Endodermal cell (in vitro differentiated cells): ENCODE measurements around the gene LGALS14. TPM values are rescaled to one million over a fixed set of nuclear protein-coding genes. Genes with fewer than 3 reads are reported as not detected.
"Not testable (repeated sequence)": the region's sequence is repeated elsewhere in the genome, so short reads cannot be mapped to it uniquely, and the experiment has no call there.

Source experiments
- DNase-seq: peaks from one replicate; pipeline ENCODE4 v3.0.0-alpha.2; 2017
- H3K27ac ChIP-seq: 2 replicates; pipeline ENCODE4 v1.5.1; 2013; ENCODE audit warnings: mild to moderate bottlenecking, low read depth, low read length, moderate library complexity
- H3K27me3 ChIP-seq: 2 replicates; pipeline ENCODE4 v1.6.1; 2013; ENCODE audit warnings: mild to moderate bottlenecking, low read length, moderate library complexity; ENCODE audit not compliant: insufficient read depth, control insufficient read depth, poor library complexity, severe bottlenecking
- H3K36me3 ChIP-seq: 2 replicates; pipeline ENCODE4 v1.7.0; 2013; ENCODE audit warnings: mild to moderate bottlenecking, low read length, moderate library complexity; ENCODE audit not compliant: control insufficient read depth, insufficient read depth
- H3K4me1 ChIP-seq: one replicate; pipeline ENCODE4 v1.7.0; 2013; ENCODE audit warnings: low read length; ENCODE audit not compliant: control insufficient read depth, insufficient read depth
- H3K4me3 ChIP-seq: 2 replicates; pipeline ENCODE4 v1.5.1; 2013; ENCODE audit warnings: mild to moderate bottlenecking, low read length, moderate library complexity
- H3K9ac ChIP-seq: 2 replicates; pipeline ENCODE4 v1.6.1; 2013; ENCODE audit warnings: mild to moderate bottlenecking, low read length, moderate library complexity; ENCODE audit not compliant: poor library complexity, severe bottlenecking; ENCODE audit errors: extremely low read depth
- H3K9me3 ChIP-seq: 2 replicates; pipeline ENCODE4 v1.6.1; 2013; ENCODE audit warnings: mild to moderate bottlenecking, low read length, moderate library complexity; ENCODE audit not compliant: control insufficient read depth
- H3K27ac Mint-ChIP-seq: 2 replicates; pipeline ENCODE4 v1.8.0; 2020; ENCODE audit warnings: mixed read lengths
- H3K27me3 Mint-ChIP-seq: 2 replicates; pipeline ENCODE4 v1.8.0; 2021; ENCODE audit warnings: mild to moderate bottlenecking, mixed read lengths; ENCODE audit not compliant: insufficient read depth
- H3K36me3 Mint-ChIP-seq: 2 replicates; pipeline ENCODE4 v1.8.0; 2020; ENCODE audit warnings: low read depth, mixed read lengths
- H3K4me1 Mint-ChIP-seq: 2 replicates; pipeline ENCODE4 v1.8.0; 2020; ENCODE audit warnings: mixed read lengths
- H3K4me3 Mint-ChIP-seq: 2 replicates; pipeline ENCODE4 v1.8.0; 2020; ENCODE audit warnings: mild to moderate bottlenecking, moderate library complexity, mixed read lengths
- H3K9me3 Mint-ChIP-seq: 2 replicates; pipeline ENCODE4 v1.8.0; 2020; ENCODE audit warnings: mild to moderate bottlenecking, mixed read lengths
- WGBS, 2 experiments: methylation state at CpG; one replicate each; pipeline versions ENCODE4 v1.1.5 to v1.1.7; 2013; ENCODE audit warnings: missing lambda C conversion rate in 2 of 2, mixed read lengths in 1 of 2; ENCODE audit not compliant: insufficient coverage in 1 of 2, insufficient read length in 1 of 2; 5-methylcytosine and 5-hydroxymethylcytosine counted together
- total RNA-seq, 2 donors: library from RNA; stranded (reverse); fragmentation: NEBNext Ultra II Directional in 1 of 2; extraction: Animal tissue kit (Norgen Biotek cat#: 25700) in 1 of 2; gene quantifications; 2 replicates in 1 of 2; 3 replicates in 1 of 2; pipeline ENCODE4 v1.2.1, GENCODE V29; 2021
- TF ChIP-seq, protein P1 (sequence below): fragments of 200-600 bp; sonication (generic); conservative IDR thresholded peaks from 2 replicates; pipeline ENCODE4 v1.5.0; 2021; ENCODE audit warnings: antibody characterized with exemption, mild to moderate bottlenecking

Gene LGALS14
- total RNA-seq, 2 donors from 2014 or later = not detected

DNA sequence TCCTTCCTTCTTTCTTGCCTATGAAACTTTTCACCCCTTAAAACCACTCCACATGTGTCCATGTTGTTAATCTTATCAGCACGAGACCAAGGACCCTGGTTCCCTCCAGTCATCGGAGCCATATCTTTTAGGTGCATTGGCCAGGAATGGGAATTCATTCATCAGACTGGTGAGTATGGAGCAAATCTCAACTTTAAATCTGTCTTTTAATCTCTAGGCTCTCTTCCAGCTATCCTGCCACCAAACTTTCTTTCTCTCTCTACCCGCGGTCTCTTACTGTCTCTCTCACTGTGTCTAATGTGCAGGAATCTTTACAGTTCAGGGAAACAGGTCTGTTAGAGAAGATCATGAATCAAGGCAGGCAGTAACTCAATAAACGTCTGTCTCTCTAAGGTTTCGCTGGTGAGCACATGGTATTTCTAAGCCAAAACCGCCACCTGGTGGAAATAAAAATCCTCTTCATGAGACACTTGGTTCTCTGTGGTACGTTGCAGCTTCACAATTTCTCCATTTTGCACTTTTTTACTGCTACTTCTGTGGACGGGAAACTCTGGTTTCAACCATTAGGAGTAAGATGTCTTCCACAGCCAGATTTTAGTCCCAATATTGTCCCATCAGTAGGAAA, 32.4 kb upstream of the LGALS14 start:
- Histone ChIP-seq H3K4me1 (no peaks in the 10 kb centered on the region), H3K9ac (no peak overlapping the region), H3K36me3 (no peaks in the 10 kb centered on the region), H3K27ac (no peak overlapping the region), H3K27me3 (no peaks in the 10 kb centered on the region), H3K9me3 (no peaks in the 10 kb centered on the region), H3K4me3 (no peak overlapping the region)
- Mint-ChIP-seq H3K27ac (no peak overlapping the region), H3K9me3 (peaks cover 5% of the 10 kb centered on the region), H3K4me1 (no peaks in the 10 kb centered on the region), H3K4me3 (no peak overlapping the region), H3K36me3 (no peaks in the 10 kb centered on the region), H3K27me3 (no peaks in the 10 kb centered on the region)
- DNase-seq = peak; percentile 79
- 18 to 22% methylated on average over 9 of the region's 9 CpGs for WGBS, 2 experiments
- TF ChIP-seq, protein P1, sequence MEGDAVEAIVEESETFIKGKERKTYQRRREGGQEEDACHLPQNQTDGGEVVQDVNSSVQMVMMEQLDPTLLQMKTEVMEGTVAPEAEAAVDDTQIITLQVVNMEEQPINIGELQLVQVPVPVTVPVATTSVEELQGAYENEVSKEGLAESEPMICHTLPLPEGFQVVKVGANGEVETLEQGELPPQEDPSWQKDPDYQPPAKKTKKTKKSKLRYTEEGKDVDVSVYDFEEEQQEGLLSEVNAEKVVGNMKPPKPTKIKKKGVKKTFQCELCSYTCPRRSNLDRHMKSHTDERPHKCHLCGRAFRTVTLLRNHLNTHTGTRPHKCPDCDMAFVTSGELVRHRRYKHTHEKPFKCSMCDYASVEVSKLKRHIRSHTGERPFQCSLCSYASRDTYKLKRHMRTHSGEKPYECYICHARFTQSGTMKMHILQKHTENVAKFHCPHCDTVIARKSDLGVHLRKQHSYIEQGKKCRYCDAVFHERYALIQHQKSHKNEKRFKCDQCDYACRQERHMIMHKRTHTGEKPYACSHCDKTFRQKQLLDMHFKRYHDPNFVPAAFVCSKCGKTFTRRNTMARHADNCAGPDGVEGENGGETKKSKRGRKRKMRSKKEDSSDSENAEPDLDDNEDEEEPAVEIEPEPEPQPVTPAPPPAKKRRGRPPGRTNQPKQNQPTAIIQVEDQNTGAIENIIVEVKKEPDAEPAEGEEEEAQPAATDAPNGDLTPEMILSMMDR = peak; percentile 83

DNA sequence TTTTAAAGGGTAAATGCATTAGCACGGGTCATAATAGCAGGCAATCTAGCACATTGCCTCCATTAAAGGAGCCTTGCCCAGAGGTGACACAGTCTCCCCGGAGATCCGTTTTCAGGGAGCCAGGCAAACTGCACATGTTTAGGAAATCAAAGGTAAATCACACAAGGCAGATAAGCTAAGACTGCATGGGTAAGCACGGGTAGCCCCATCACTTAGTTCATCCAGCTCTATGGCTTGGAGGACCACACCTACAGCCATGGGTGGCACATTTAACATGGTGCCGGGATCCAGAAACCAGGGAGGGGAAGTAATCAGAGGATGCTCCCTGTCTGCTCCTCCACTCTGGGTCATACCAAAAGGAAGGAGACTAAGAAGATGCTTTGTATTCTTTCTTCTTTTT, 31.8 kb upstream of the LGALS14 start:
- DNase-seq = no peak
- no peaks in the 10 kb centered on the region for H3K4me1 Mint-ChIP-seq
- no peak overlapping the region for H3K4me3 Mint-ChIP-seq
- Histone ChIP-seq H3K9ac (no peak overlapping the region), H3K4me1 (no peaks in the 10 kb centered on the region), H3K9me3 (no peaks in the 10 kb centered on the region), H3K27me3 (no peaks in the 10 kb centered on the region), H3K36me3 (no peaks in the 10 kb centered on the region), H3K27ac (no peak overlapping the region), H3K4me3 (no peak overlapping the region)
- TF ChIP-seq, protein P1 = no peak
- WGBS, 2 experiments = 66 to 76% methylated on average over 4 to 5 of the region's 5 CpGs
- no peaks in the 10 kb centered on the region for H3K27me3 Mint-ChIP-seq
- no peak overlapping the region for H3K27ac Mint-ChIP-seq
- peaks cover under 1% of the 10 kb centered on the region for H3K9me3 Mint-ChIP-seq
- H3K36me3 Mint-ChIP-seq = no peaks in the 10 kb centered on the region

DNA sequence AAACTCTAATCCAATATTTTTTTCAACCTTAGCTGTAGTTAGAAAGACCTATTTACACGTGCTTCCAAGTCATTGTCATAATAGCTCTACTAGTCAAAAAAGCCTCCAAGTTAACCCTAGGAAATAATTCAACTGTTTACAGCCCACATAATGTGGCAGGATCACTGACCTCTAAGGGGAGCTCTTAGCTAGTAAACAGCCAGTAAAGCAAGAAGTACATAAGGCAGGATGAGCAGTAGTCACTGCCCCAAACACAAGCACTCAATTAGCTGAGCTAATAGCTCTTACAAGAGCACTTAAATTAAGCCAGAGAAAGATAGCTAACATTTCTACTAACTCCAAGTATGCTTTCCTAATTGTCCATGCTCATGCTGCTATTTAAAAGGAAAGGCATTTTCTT, 30.4 kb upstream of the LGALS14 start:
- DNase-seq, H3K9me3 Mint-ChIP-seq, H3K36me3 ChIP-seq, H3K4me1 ChIP-seq, H3K27me3 ChIP-seq, H3K27me3 Mint-ChIP-seq, H3K27ac Mint-ChIP-seq, H3K4me3 Mint-ChIP-seq, H3K9me3 ChIP-seq, H3K27ac ChIP-seq, H3K9ac ChIP-seq, H3K36me3 Mint-ChIP-seq, H3K4me1 Mint-ChIP-seq, H3K4me3 ChIP-seq: not testable (repeated sequence)
- TF ChIP-seq, protein P1 = peak; percentile 59
- 11 to 33% methylated on average over 1 of the region's 1 CpG for WGBS, 2 experiments
